NT2/D1 (cell line): Measurements from ENCODE around the gene SNX10.

Source experiments
- SUZ12 ChIP-seq: IDR thresholded peaks from 2 replicates; pipeline ENCODE4 v1.6.1; 2011; ENCODE audit not compliant: insufficient read length, insufficient read depth; ENCODE audit errors: extremely low read depth
- YY1 ChIP-seq: IDR thresholded peaks from 2 replicates; pipeline ENCODE4 v1.6.1; 2011; ENCODE audit not compliant: insufficient read length, insufficient read depth
- ZNF274 ChIP-seq: IDR thresholded peaks from 2 replicates; pipeline ENCODE4 v1.6.1; 2011; ENCODE audit warnings: mild to moderate bottlenecking, low read depth, low read length

DNA sequence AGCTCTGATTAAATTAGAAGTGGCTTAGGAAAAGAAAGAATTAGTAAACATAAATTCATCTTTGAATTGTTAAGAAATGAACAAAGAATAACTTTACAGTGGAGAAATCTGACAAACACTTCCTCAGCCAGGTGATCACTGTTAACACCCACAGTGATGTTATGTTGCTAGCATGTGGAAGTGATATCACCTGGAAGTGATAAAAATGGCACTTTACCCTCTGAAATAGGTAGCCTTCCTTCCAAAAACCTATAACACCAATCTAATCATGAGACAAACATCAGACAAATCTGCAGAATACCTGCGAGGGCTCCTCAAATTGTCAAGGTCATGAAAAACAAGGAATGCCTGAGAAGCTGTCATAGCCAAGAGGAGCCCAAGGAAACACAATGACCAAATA, 59.5 kb downstream of the SNX10 start:
- no peak for TF ChIP-seq YY1
- no peak for TF ChIP-seq ZNF274
- TF ChIP-seq SUZ12 = no peak
